Activated gamma-delta T cell treated with anti-CD3 and anti-CD28 coated beads, Interleukin-2, amount 50 U/mL, for 16 hours (primary cell): ENCODE data around the gene TNS2.

ENCODE experiments used
- DNase-seq: peaks from one replicate; pipeline ENCODE4 v3.0.0-alpha.2; 2020; ENCODE audit warnings: low read depth

The TNS2 gene

GRCh38 chr12:53068811-53069585 lies 19.1 kb downstream of the TNS2 start:
- DNase-seq: no peak

GRCh38 chr12:53069621-53070410 lies 20.0 kb downstream of the TNS2 start:
- no peak for DNase-seq

GRCh38 chr12:53070877-53071492 lies 21.1 kb downstream of the TNS2 start:
- no peak for DNase-seq

- no peak for DNase-seq
Observed at GRCh38 chr12:53071591-53072551, 22.0 kb downstream of the TNS2 start.

GRCh38 chr12:53073881-53074280 lies 24.0 kb downstream of the TNS2 start:
- DNase-seq: no peak

GRCh38 chr12:53074283-53074998 lies 24.6 kb downstream of the TNS2 start:
- no peak for DNase-seq

- no peak for DNase-seq
Observed at GRCh38 chr12:53074999-53075370, 25.1 kb downstream of the TNS2 start.

GRCh38 chr12:53076461-53076860 lies 26.6 kb downstream of the TNS2 start:
- no peak for DNase-seq

GRCh38 chr12:53077030-53077429 lies 27.2 kb downstream of the TNS2 start:
- DNase-seq: no peak

GRCh38 chr12:53078425-53079225 lies 28.8 kb downstream of the TNS2 start:
- peak; percentile 10 for DNase-seq

GRCh38 chr12:53079226-53080117 lies 29.6 kb downstream of the TNS2 start, which contains the start of gene SPRYD3:
TSS of gene SPRYD3 (minus strand) at chr12:53079390. CDS start at chr12:53079333, 57 bp downstream.
- peak; percentile 95 for DNase-seq

GRCh38 chr12:53082637-53083175 lies 32.8 kb downstream of the TNS2 start:
- DNase-seq: no peak

GRCh38 chr12:53086361-53086760 lies 36.5 kb downstream of the TNS2 start:
- no peak for DNase-seq

- DNase-seq: no peak
Observed at GRCh38 chr12:53090105-53090504, 40.2 kb downstream of the TNS2 start.

GRCh38 chr12:53090554-53090953 lies 40.7 kb downstream of the TNS2 start:
- DNase-seq: no peak

GRCh38 chr12:53091756-53092155 lies 41.9 kb downstream of the TNS2 start:
- DNase-seq: no peak

- no peak for DNase-seq
Observed at GRCh38 chr12:53093777-53094393, 44.0 kb downstream of the TNS2 start.

- DNase-seq: no peak
Observed at GRCh38 chr12:53094394-53094787, 44.5 kb downstream of the TNS2 start.
